Measurements from ENCODE around the gene PTTG1. TPM values are rescaled to one million over a fixed set of nuclear protein-coding genes. Genes with fewer than 3 reads are reported as not detected.

Gene PTTG1
- polyA plus RNA-seq, 2 of the 4 experiments (the other 2 are of a cell fraction), result 222 to 227 TPM

GRCh38 chr5:160439205-160439600, 17.5 kb downstream of the PTTG1 start:
- H3K27ac ChIP-seq, result peak overlapping the region in 1 of 2 experiments; percentile 68; a peak in 3 of 6 replicates
- 2% methylated on average over 11 of the region's 11 CpGs for WGBS (ENCODE audit: missing lambda C conversion rate)
- peak; percentile 74 to 91 for DNase-seq (ENCODE audit: low read depth in 1 of 2, low spot score in 1 of 2)
- no peaks in the 10 kb centered on the region for H3K9me3 ChIP-seq
- POLR2A ChIA-PET, result interaction anchor here (1.4 to 1.7 kb wide), 2 partner anchors 17 to 20 kb away, joined by 5 to 7 read pairs; partner anchors contain the start of genes PTTG1 and SLU7
- FAIRE-seq, result peak; percentile 68
- peak overlapping the region; percentile 78 for H3K4me2 ChIP-seq
- peak; percentile 86 to 97 for ATAC-seq
- CTCF ChIA-PET, result interaction anchor here (0.6 to 5.7 kb wide), 29 partner anchors 9 to 1189 kb away, joined by 3 to 139 read pairs (median 5); partner anchors contain the start of genes PTTG1 and SLU7
- H3K4me1 ChIP-seq, result no peaks in the 10 kb centered on the region
- TF ChIP-seq HEYL (CRISPR knock-in tag; IDR thresholded peaks at IDR 0.05), result no peak
- no peak for TF ChIP-seq ZC3H11A (IDR thresholded peaks at IDR 0.05)
- peak; percentile 48 to 55 for TF ChIP-seq RAD21 (conservative IDR thresholded peaks at IDR 0.05 in 1 of 2, IDR thresholded peaks at IDR 0.05 in 1 of 2)
- no peak for TF ChIP-seq ZFP36 (IDR thresholded peaks at IDR 0.05; ENCODE audit: borderline replicate concordance, partially characterized antibody)
- no peak for TF ChIP-seq FOSL2 (IDR thresholded peaks at IDR 0.05)
- no peak for TF ChIP-seq FOSL2 (CRISPR knock-in tag; IDR thresholded peaks at IDR 0.05)
- TF ChIP-seq CEBPB (IDR thresholded peaks at IDR 0.05), result 0 out of 4 replicates have a peak, but pooled peaks of 1 of the 2 experiments have one; percentile 13
- TF ChIP-seq NPAS2 (CRISPR knock-in tag; IDR thresholded peaks at IDR 0.05; ENCODE audit: borderline replicate concordance), result peak; percentile 46; the same call in 1 of the 2 replicates
- peak; percentile 63 for TF ChIP-seq SMC3 (IDR thresholded peaks at IDR 0.05)
- TF ChIP-seq EHMT2 (IDR thresholded peaks at IDR 0.05; ENCODE audit: low read depth), result no peak
- TF ChIP-seq POLR2AphosphoS2 (conservative IDR thresholded peaks at IDR 0.05; ENCODE audit: low read length), result no peak
- TF ChIP-seq TP53 (CRISPR knock-in tag; IDR thresholded peaks at IDR 0.05), result no peak; the same call in 1 of the 2 replicates
- TF ChIP-seq FOSB (CRISPR knock-in tag; IDR thresholded peaks at IDR 0.05), result no peak
- TF ChIP-seq GATA3 (IDR thresholded peaks at IDR 0.05; ENCODE audit: borderline replicate concordance), result no peak
- TF ChIP-seq JUN (IDR thresholded peaks at IDR 0.05), result no peak
- peak; percentile 84 for TF ChIP-seq CTCF (IDR thresholded peaks at IDR 0.05)
- TF ChIP-seq USF2 (IDR thresholded peaks at IDR 0.05), result peak; percentile 67
- TF ChIP-seq RFX5 (IDR thresholded peaks at IDR 0.05), result no peak
- TF ChIP-seq MAFK (IDR thresholded peaks at IDR 0.05; ENCODE audit: partially characterized antibody), result no peak
- TF ChIP-seq CHD4 (IDR thresholded peaks at IDR 0.05; ENCODE audit: borderline replicate concordance), result no peak
- TF ChIP-seq KDM1A (IDR thresholded peaks at IDR 0.05; ENCODE audit: low read depth), result no peak
- TF ChIP-seq CHD2 (IDR thresholded peaks at IDR 0.05; ENCODE audit: low read length, partially characterized antibody), result no peak
- H3K4me3 ChIP-seq, result peak overlapping the region; percentile 39

- ChIA-PET POLR2A (no interaction called here), CTCF (interaction anchor here (0.7 to 5.7 kb wide), 4 partner anchors 17 to 28 kb away, joined by 3 to 139 read pairs (median 26); partner anchors contain the start of genes PTTG1 and SLU7)
- ATAC-seq, result no peak
- DNase-seq (ENCODE audit: low read depth in 1 of 2, low spot score in 1 of 2), result no peak
- WGBS (ENCODE audit: missing lambda C conversion rate), result 3% methylated on average over 1 of the region's 1 CpG
- Histone ChIP-seq H3K4me2 (no peak overlapping the region), H3K4me1 (no peaks in the 10 kb centered on the region), H3K9me3 (no peaks in the 10 kb centered on the region), H3K27ac (no peak overlapping the region), H3K4me3 (no peak overlapping the region)
- TF ChIP-seq ESRRA (IDR thresholded peaks at IDR 0.05; ENCODE audit: borderline replicate concordance, low read length), result no peak
- no peak for FAIRE-seq
These were observed 19.7 kb downstream of the PTTG1 start for GRCh38 chr5:160441311-160441781.

All from A549 (cell line).